DMS 273 (cell line): Measurements from ENCODE around the gene IFFO2.
"Not testable (repeated sequence)": the region's sequence is repeated elsewhere in the genome, so short reads cannot be mapped to it uniquely, and the experiment has no call there.

Experiments used
- DNase-seq: peaks from one replicate; lab custom pipeline; 2025; ENCODE audit not compliant: unreplicated experiment; lab: John Stamatoyannopoulos, UW

The IFFO2 gene

GRCh38 chr1:18878538-18879214, 77.8 kb downstream of the IFFO2 start:
- no peak for DNase-seq

- DNase-seq = no peak
Observed at GRCh38 chr1:18877282-18877681, 79.2 kb downstream of the IFFO2 start.

DNA sequence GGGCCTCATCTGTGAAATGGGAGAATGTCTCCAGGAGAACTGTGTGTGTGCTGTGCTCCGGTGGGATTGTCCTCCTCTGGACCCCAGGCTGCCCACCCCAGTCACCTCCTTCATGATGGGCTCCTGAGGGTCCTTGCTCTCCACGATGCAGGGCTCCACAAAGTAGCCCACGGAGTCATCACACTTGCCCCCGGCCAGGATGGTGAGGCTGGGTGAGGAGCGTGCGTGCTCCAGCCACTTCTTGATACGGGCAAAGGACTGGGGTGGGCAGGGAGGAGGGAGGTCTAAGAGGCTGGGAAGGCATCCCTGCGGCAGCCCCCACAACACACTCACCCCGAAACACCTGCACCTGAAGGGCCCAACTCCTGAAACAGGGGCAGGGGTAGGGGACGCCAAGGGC, 80.3 kb downstream of the IFFO2 start:
- no peak for DNase-seq

DNA sequence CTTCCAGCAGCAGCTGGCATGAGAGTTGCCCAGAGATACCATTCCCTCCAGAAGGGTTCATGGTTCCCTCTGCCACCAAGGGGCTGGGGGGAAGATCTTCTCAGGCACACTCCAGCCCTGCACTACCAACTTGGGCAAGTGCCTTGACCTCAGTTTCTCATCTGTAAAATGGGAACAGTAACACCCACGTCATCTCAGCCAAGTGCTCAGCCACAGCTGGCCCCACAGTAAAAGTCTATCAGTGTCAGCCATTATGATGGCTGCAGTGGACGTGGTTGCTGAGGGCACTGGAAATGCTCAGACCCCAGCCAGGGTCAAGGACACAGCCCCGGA, 80.7 kb downstream of the IFFO2 start:
- no peak for DNase-seq

DNA sequence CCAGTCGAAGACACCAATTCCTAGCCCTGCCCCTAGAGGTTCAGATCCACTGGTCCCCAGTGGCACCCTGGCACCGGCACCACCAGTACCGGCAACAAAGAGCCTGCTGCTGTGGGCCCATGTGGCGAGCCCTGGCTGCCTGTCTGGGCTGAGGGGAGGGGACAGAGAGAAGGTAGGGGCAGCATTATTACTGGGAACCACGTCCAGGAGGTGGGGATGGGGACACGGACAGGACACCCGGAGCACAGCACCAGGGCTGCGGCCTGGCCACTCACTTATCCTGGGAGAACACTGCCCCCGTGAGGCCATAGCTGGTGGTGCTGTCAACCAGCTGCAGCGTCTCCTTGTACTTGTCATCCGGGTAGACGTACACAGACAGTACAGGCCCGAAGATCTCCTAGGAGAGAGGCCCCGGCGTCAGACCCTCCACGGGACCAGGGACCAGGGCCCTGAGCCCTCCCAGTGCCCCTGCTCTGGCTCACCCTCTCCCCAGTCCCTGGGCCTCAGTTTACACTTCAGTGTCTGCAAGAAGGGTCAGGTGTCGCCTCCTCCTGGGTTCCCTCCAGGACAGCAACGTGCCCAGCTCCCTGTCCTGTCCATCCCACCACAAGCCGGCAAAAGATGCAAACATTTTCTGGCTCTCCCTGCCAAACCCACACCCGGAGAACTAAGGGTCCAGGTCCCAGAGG, 81.2 kb downstream of the IFFO2 start:
- DNase-seq = peak; percentile 90

GRCh38 chr1:18874600-18874999, 81.9 kb downstream of the IFFO2 start:
- no peak for DNase-seq

- DNase-seq = no peak
Observed at GRCh38 chr1:18874036-18874435, 82.4 kb downstream of the IFFO2 start.

DNA sequence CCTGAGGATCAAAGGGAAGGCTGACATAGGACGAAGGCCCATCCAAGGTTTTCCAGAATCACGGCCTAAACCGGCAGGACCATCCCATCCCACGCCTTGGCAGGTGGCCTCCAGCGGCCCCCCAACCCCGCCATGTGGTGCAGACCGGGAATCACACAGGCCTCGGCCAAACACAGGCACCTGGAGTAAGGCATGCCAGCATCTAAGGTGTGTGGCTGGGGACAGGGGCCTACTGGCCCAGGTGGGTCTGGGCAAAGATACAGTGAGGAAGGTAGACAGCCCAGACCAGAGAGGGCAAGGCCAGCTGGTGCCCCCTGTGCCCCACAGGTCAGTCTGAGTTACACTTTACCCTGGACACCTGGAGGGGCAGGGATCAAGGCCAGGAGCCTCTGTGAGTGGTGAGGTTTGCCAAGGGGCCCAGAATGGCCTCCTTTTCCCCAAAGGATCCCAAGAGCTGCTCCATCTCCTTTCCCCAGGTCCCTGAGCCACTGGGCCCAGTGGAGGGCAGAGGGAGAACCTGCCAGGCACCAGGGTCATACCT, 84.3 kb downstream of the IFFO2 start:
- no peak for DNase-seq

DNA sequence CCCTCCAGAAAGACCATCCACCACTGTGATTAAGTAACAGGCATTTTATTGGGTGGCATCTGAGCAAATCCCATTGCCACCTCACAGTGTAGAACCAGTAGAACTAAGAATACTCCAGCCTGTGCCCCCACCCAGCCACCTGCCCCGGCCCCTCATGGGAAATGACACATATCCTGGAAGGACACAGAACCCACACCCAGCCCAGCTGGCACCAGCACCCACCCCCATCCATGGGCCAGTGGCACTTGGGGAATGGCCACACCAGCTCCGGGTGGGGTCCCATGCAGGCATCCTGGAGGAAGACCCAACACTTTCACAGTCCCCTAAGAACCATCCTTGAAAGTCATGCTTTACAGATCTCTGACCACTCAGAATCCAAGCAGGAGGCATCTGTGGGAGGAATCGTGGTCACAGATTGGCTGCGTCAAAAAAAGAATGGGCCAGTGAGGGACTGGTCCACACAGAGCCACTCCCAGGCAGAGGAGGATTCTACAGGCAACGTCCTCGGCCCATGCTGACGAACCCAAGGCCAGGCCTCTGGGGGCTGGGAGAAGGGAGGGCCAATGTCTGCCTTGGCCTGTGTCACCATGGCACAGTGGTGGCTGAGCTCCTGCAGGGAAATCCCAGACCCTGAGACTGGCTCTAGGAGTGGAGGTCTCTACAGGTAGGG, 84.9 kb downstream of the IFFO2 start:
- no peak for DNase-seq

GRCh38 chr1:18870957-18871356, 85.5 kb downstream of the IFFO2 start:
- no peak for DNase-seq

DNA sequence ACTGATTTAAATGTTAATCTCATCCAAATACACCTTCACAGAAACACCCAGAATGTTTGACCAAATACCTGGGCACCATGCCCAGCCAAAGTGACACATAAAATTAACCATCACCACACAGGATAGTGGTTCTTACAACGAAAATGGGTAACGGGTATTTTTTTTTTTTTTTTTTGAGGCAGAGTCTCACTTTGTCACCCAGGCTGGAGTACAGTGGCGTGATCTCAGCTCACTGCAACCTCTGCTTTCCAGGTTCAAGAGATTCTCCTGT, 85.9 kb downstream of the IFFO2 start:
- not testable (repeated sequence) for DNase-seq

- DNase-seq = no peak
Observed at GRCh38 chr1:18869847-18870594, 86.5 kb downstream of the IFFO2 start.

DNA sequence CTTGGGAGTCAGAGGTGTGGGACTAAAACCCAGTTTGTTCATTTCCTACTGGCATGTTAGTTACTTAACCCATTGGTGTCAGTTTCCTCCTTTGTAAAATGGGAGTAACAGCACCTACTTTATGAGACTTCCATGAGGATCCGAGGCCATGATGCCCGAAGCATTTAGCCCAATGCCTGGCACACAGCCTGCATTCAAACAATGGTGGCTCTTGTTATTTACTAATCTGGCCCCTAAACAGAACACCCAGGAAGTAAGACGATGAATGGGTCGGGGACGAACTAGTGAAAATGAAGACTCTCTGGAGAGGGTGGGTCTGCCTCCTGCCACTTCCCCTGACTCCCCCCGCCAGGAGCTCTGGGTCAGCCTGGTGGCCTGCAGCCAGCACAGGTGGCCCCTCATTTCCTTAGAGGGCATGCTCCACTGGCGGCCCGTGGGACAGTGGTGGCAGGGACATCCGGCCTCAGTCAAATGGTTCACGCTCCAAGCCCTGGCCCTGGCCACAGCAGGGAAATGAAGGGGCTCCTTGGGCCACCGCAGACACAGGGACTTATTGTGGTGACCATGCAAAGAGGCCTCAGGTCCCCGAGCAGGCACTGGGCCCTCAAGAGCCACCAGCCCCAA, 87.6 kb downstream of the IFFO2 start:
- no peak for DNase-seq

GRCh38 chr1:18868354-18868753, 88.1 kb downstream of the IFFO2 start:
- DNase-seq = no peak

DNA sequence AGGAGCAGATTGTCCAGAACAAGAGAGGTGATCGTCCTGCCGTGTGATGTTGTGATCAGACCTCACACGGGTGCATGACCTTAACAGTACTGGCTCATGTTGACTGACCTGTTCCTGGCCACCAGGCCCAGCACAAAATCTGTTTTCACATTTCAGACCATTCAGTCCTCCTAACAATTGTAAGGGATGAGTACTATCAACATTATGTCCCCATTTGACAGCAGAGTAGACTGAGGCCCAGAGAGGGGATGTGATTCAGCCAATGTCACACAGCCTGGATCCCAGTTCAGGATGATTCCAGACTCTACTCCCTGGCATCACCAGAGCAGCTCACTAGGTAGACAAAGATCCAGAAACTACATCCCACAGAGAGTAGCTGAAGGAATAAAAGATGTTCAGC, 89.6 kb downstream of the IFFO2 start:
- DNase-seq = no peak

DNA sequence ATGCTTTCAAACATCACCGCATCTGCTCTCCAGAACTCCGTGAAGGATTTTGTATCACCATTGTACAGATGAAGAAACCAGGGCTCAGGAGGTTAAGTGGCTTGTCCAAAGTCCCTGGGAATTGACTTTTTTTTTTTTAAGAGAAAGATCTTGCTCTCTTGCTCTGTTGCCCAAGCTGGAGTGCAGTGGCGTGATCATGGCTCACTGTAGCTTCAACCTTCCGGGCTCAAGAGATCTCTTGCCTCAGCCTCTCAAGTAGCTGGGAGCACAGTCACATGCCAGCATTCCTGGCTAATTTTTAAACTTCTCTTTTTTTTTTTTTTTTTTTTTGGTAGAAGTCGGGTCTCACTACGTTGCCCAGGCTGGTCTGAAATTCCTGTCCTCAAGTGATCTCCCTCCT, 90.2 kb downstream of the IFFO2 start:
- DNase-seq = no peak

GRCh38 chr1:18865176-18865575, 91.3 kb downstream of the IFFO2 start:
- DNase-seq = no peak

DNA sequence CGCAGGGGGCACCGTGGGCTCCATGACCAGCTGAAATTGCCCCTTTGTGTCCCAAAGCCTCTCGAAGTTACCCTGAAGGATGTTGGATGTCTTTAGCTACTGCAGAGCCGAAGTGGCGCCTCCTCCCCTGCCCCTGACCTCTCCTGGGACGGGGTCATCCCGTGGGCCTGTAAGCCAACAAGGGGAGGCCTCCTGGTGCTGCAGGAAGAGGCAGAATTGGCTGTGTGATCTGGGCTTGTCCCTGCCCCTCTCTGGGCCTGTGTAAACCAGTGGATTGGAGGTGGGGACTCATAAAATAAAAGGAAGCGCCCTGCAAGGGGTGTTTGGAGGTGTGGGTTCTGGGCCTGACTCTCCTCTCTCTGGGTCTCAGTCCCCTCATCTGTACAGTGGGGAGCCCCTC, 94.9 kb downstream of the IFFO2 start:
- no peak for DNase-seq

- no peak for DNase-seq
Observed at GRCh38 chr1:18861082-18861481, 95.4 kb downstream of the IFFO2 start.

DNA sequence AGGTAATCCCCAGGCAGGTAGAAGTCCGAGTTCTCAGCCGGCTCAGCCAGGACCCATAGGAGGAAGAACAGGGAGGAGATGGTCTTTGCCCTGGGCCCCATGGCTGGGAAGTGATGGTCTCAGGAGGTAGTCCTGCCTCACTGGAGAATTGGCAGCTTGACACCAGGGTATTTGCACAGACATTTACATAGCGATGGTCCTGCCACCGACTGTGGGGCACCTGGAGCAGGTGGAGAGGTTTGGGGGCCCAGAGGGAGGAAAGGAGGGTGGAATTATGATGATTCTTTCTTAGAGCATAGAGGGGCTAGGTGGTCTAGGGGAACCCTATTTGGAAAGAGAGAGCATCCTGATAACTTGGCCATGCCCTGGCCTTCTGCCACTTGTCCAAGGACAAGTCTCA, 96.9 kb downstream of the IFFO2 start, which contains the start of gene TAS1R2:
TAS1R2 (minus strand) TSS at position 101 of the 400 bp plus-strand sequence; CDS start at position 101, 0 bp downstream.
- no peak for DNase-seq

DNA sequence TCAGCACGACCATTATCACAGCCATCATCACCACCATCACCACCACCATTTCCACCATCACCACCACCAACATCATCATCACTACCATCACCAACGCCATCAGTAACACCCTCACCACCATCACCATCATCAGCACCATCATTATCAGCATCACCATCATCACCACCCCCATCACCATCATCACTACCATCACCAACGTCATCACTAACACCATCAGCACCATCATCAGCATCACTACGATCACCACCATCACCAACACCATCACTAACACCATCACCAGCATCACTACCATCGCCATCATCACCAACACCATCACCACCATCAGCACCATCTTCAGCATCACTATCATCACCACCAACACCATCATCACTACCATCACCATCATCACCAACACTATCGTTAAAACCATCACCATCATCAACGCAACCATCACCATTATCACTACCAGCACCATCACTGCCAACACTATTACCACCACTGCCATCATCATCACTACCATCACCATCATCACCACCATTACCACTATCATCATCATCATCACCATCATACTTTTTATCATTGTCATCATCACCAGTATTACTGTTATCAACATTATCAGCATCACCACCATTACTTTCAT, 98.3 kb downstream of the IFFO2 start:
- no peak for DNase-seq
